Measurements from ENCODE around the gene DACT3. TPM values are rescaled to one million over a fixed set of nuclear protein-coding genes. Genes with fewer than 3 reads are reported as not detected.

The DACT3 gene
- total and polyA plus RNA-seq, 7 donors, result 0.44 to 1.6 (median 0.76) TPM

DNA sequence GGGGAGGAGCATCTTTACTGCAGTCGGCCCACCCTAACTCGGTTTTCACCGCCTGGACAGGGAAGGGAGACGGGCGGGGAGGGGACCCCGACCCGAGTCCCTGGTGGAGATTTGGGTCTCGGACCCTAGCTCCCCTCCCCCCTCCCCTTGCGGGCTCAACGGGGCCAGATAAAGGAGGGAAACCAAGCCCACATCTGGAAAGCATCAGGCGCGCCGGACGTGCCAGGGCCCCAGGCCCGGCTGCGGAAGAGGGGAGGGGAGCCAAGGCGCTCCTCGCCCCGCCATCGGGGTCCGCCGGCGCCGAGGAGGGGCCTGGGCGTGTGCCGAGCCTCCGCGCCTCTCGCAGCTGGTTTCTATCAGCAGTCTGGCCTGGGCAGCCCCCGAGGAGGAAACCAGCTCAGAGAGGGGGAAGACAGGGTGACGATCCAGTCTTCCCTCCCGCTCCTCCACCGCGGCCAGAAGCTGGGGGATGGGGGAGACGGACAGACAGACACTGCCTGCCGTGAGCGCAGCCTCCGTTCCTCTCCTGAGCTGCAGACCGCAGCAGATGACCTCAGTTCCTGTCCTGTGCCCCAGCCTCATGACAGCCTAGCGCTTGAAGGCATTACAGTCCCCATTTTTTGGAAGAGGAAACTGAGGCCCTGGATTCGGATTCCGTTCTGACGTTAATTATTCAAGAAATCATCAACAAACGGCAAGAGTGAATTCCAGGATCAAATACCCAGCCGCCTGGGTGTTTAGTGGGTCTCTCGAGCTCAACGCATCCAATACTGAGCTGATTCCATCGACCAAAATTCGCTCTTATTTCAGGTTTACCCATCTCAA lies 21.4 kb downstream of the DACT3 start:
- TF ChIP-seq, protein P1, sequence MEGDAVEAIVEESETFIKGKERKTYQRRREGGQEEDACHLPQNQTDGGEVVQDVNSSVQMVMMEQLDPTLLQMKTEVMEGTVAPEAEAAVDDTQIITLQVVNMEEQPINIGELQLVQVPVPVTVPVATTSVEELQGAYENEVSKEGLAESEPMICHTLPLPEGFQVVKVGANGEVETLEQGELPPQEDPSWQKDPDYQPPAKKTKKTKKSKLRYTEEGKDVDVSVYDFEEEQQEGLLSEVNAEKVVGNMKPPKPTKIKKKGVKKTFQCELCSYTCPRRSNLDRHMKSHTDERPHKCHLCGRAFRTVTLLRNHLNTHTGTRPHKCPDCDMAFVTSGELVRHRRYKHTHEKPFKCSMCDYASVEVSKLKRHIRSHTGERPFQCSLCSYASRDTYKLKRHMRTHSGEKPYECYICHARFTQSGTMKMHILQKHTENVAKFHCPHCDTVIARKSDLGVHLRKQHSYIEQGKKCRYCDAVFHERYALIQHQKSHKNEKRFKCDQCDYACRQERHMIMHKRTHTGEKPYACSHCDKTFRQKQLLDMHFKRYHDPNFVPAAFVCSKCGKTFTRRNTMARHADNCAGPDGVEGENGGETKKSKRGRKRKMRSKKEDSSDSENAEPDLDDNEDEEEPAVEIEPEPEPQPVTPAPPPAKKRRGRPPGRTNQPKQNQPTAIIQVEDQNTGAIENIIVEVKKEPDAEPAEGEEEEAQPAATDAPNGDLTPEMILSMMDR (IDR thresholded peaks at IDR 0.05), result no peak
- ATAC-seq, result peak in 2 of 4 donors; percentile 13 to 21
- intact Hi-C loops (cut with DNase I), result no loop called here
- H3K4me1 ChIP-seq, result peaks cover 11% of the 10 kb centered on the region
- peaks cover 0 to 60% (median 14%) of the 10 kb centered on the region in 3 donors for H3K27me3 ChIP-seq (ENCODE audit: insufficient read depth in 3 of 3, low read length in 2 of 3)
- peak overlapping the region; percentile 52 for H3K4me3 ChIP-seq
- no peaks in the 10 kb centered on the region for H3K9me3 ChIP-seq
- 7 to 13% (median 11%) methylated on average over 27 to 49 of the region's 49 CpGs for WGBS, 3 donors
- DNase-seq, result peak in 1 of 2 donors; percentile 66
- H3K36me3 ChIP-seq (ENCODE audit: insufficient read depth in 1 of 2, low read depth in 1 of 2), result no peaks in the 10 kb centered on the region
- no peak overlapping the region for H3K27ac ChIP-seq

DNA sequence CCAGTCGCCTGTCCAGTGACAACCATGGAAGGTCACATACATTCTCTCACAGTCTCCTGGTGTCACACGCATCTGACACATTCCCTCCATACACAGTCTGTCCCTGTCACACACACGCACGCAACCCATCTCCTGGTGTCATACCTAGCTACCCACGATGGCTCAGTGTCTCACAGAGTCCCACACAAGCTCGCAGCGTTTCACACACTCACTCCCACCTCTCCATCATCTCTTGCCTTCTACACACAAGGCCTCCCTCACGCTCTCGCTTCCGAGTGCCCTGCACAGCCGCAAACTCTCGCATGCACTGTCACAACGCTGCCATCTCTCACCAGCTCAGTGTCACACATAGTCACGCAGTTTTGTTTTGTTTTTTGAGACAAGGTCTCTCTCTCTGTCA lies 23.8 kb downstream of the DACT3 start:
- H3K27me3 ChIP-seq (ENCODE audit: insufficient read depth in 3 of 3, low read length in 2 of 3), result peaks cover 0 to 71% (median 27%) of the 10 kb centered on the region in 3 donors
- H3K9me3 ChIP-seq, result no peaks in the 10 kb centered on the region
- intact Hi-C loops (cut with DNase I), result no loop called here
- ATAC-seq (no peak), DNase-seq (no peak)
- H3K27ac ChIP-seq, result no peak overlapping the region
- no peak overlapping the region for H3K4me3 ChIP-seq
- WGBS, 3 donors, result 75 to 84% (median 79%) methylated on average over 14 of the region's 14 CpGs
- TF ChIP-seq, protein P1 (IDR thresholded peaks at IDR 0.05), result no peak
- no peaks in the 10 kb centered on the region for H3K36me3 ChIP-seq (ENCODE audit: insufficient read depth in 1 of 2, low read depth in 1 of 2)
- peaks cover 19% of the 10 kb centered on the region for H3K4me1 ChIP-seq

DNA sequence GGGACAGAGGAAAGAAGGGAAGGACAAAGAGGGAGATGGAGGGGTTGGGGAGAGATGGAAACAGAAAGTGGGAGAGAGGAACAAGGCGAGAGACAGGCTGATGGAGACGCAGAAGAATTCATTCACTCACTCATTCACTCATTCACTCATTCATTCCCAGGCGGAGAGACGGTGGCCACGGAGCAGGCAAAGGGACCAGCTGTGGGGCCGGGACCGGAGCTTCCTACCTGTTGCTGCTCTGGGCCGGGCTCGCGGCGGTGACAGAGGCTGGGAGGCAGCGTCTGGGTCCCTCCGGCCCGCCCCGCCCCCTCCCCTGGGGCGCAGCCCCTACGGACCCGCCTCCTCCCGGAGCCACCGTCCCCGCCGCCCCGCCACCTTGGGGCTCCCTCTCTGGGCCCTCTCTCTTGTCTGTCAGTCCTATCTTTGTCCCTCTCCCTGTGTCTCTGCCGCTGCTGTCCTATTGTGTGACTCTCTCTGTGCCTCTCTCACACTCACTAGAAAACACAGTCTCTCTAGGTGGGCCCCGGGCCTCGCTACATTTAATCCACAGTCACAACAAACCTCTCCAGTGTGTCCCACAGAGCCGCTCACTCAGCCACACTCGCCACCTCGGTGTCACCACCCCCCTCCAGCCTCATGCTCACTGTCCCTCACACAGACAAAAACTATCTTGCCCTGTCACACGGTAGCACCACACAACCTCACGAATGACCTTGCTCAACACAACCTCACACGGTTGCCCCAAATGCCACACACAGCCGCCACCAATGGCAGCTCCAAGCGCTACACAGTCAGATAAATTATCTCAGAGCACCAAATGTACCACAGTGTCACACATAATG lies 24.8 kb downstream of the DACT3 start, which contains the start of gene GNG8:
TSS of gene GNG8 (minus strand) at position 283 of the 842 bp plus-strand sequence. CDS start 1,520 bp downstream, outside the sequence.
- Histone ChIP-seq H3K27ac (no peak within 1 kb of the TSS), H3K36me3 (ENCODE audit: insufficient read depth in 1 of 2, low read depth in 1 of 2) (no peaks in the 10 kb centered on the region), H3K4me3 (no peak within 1 kb of the TSS), H3K27me3 (ENCODE audit: insufficient read depth in 3 of 3, low read length in 2 of 3) (peaks cover 0 to 75% (median 27%) of the 10 kb centered on the region in 3 donors), H3K9me3 (no peaks in the 10 kb centered on the region), H3K4me1 (peaks cover 19% of the 10 kb centered on the region)
- TF ChIP-seq, protein P1 (IDR thresholded peaks at IDR 0.05), result no peak
- 25 to 39% (median 28%) methylated on average over 19 to 34 of the region's 34 CpGs for WGBS, 3 donors
- intact Hi-C loops (cut with DNase I), result no loop called here
- no peak for DNase-seq
- no peak for ATAC-seq

DNA sequence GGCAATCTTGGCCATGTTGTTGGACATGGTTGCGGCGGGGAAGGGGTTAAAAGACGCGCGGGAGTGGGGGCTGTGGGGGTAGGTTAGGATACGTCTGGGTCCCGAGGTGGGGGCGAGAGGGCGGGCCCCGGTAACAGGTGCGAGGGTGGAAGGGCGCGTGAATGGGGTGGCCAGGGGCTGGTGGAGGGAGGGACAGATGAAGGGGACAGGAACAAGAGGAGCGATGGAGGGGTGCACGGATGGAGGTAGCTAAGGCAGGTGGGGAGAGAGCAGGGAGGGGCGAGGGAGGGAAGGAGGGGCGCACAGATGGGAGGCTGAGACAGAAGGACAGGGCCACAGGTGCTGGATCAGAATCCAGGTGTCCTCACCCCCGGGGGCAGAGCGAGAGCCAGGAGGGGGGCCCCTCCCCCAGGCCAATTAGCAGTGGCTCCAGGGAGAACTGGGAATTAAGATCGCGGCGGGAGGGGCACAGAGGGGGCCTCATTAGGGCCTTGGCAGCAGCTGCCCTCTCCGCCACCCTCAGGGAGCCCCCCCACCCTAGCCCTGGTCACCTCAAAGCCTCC lies 26.2 kb downstream of the DACT3 start:
- no peak overlapping the region for H3K4me3 ChIP-seq
- TF ChIP-seq, protein P1 (IDR thresholded peaks at IDR 0.05), result no peak
- H3K27me3 ChIP-seq (ENCODE audit: insufficient read depth in 3 of 3, low read length in 2 of 3), result peaks cover 0 to 65% (median 29%) of the 10 kb centered on the region in 3 donors
- peaks cover 18% of the 10 kb centered on the region for H3K4me1 ChIP-seq
- no peak overlapping the region for H3K27ac ChIP-seq
- 4 to 7% (median 4%) methylated on average over 22 to 23 of the region's 23 CpGs for WGBS, 3 donors
- DNase-seq (no peak), ATAC-seq (peak in 1 of 4 donors; percentile 1)
- H3K9me3 ChIP-seq, result no peaks in the 10 kb centered on the region
- H3K36me3 ChIP-seq (ENCODE audit: insufficient read depth in 1 of 2, low read depth in 1 of 2), result no peaks in the 10 kb centered on the region
- intact Hi-C loops (cut with DNase I), result no loop called here
